ENCODE results near the gene BBS4. TPM values are rescaled to one million over a fixed set of nuclear protein-coding genes. Genes with fewer than 3 reads are reported as not detected.

BBS4 gene
- total RNA-seq, 1 experiment from 2014 or later: 10.8 TPM

- Histone ChIP-seq H3K27ac (no peak overlapping the region), H4K20me1 (ENCODE audit: insufficient read depth) (no peaks in the 10 kb centered on the region), H3K9me2 (ENCODE audit: insufficient read depth) (no peaks in the 10 kb centered on the region), H3K9me3 (ENCODE audit: insufficient read depth, low read depth) (peaks cover 17% of the 10 kb centered on the region; the same call in 1 of the 2 replicates), H2AFZ (no peak overlapping the region), H3K36me3 (ENCODE audit: low read depth) (peaks cover 39% of the 10 kb centered on the region), H3K4me1 (replicated peaks; ENCODE audit: insufficient read depth) (no peaks in the 10 kb centered on the region), H3K4me3 (no peak overlapping the region), H3K79me2 (ENCODE audit: low read depth) (no peaks in the 10 kb centered on the region; the same call in 1 of the 2 replicates), H3K27me3 (ENCODE audit: insufficient read depth, low read depth) (no peaks in the 10 kb centered on the region), H3F3A (ENCODE audit: insufficient read depth, low read depth) (no peaks in the 10 kb centered on the region), H3K4me2 (no peak overlapping the region)
- no TSS peak for BruUV-seq (replicated peaks)
- POLR2A ChIA-PET (ENCODE audit: unreplicated experiment): interaction anchor here (0.5 kb wide), 1 partner anchor 19 kb away, joined by 3 read pairs; no protein-coding TSS in a partner anchor
- TF ChIP-seq CTCF (conservative IDR thresholded peaks at IDR 0.05) (no peak), EZH2 (IDR thresholded peaks at IDR 0.05; ENCODE audit: low read depth) (no peak)
- intact Hi-C loops (cut with micrococcal nuclease; ENCODE audit: unreplicated experiment): no loop called here
- DNase-seq: no peak
- CTCF ChIA-PET: no interaction called here
Measured at GRCh38 chr15:72766025-72766424, 80.0 kb downstream of the BBS4 start.

DNA sequence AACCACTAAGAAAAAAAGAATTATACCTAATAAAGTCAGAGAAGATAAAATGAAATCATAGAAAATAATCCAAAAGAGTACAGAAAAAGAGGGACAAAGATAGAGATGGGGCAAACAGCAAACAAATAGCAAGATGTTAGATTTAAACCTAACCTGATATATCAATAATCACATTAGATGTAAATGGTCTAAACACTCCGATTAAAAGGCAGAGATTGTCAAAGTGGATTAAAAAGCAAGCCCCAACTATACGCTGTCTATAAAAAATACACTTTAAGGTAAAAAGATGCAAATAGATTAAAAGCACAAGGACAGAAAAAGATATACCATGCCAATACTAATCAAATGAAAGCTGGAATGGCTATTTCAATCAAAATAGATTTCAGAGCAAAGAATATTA lies 80.8 kb downstream of the BBS4 start:
- H3F3A ChIP-seq (ENCODE audit: insufficient read depth, low read depth): no peaks in the 10 kb centered on the region
- H3K79me2 ChIP-seq (ENCODE audit: low read depth): no peaks in the 10 kb centered on the region; the same call in 1 of the 2 replicates
- H3K27ac ChIP-seq: no peak overlapping the region
- ChIA-PET CTCF (no interaction called here), POLR2A (ENCODE audit: unreplicated experiment) (no interaction called here)
- no TSS peak for BruUV-seq (replicated peaks)
- intact Hi-C loops (cut with micrococcal nuclease; ENCODE audit: unreplicated experiment): no loop called here
- no peak for DNase-seq
- H2AFZ ChIP-seq: no peak overlapping the region
- H3K36me3 ChIP-seq (ENCODE audit: low read depth): peaks cover 39% of the 10 kb centered on the region
- no peak overlapping the region for H3K4me3 ChIP-seq
- no peaks in the 10 kb centered on the region for H3K4me1 ChIP-seq (replicated peaks; ENCODE audit: insufficient read depth)
- no peaks in the 10 kb centered on the region for H4K20me1 ChIP-seq (ENCODE audit: insufficient read depth)
- H3K9me2 ChIP-seq (ENCODE audit: insufficient read depth): no peaks in the 10 kb centered on the region
- TF ChIP-seq CTCF (conservative IDR thresholded peaks at IDR 0.05) (no peak), EZH2 (IDR thresholded peaks at IDR 0.05; ENCODE audit: low read depth) (no peak)
- peaks cover 17% of the 10 kb centered on the region; the same call in 1 of the 2 replicates for H3K9me3 ChIP-seq (ENCODE audit: insufficient read depth, low read depth)
- H3K4me2 ChIP-seq: no peak overlapping the region
- no peaks in the 10 kb centered on the region for H3K27me3 ChIP-seq (ENCODE audit: insufficient read depth, low read depth)

DNA sequence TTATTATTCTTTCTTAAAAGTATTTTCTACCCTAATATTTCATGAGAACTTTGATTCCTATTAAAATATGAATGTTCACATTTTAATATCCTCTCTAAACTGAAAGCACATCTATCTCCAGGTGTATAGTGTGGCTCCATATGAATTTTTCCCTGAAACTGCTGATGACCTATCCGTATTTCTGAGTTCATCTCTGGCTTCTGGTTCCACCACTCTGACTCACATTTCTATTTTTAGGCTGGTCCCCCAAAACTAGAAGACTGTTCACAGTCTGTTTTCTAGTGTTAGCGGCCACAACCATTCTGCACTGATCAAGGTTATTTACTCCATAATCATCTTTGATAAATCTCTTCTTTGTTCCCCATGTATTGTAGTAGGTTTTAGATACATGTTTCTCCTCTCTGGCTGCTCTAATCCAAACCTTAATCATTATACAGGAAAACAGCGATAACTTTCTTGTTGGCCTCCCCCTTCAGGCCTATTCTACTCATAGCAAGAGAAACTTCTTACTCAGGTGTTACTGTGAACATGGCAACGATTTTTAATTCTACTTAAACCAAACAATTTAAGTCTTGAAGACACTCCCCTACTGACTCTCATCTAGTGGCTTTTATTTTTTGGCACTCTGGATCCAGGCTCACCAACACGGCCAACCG lies 84.8 kb downstream of the BBS4 start:
- no TSS peak for BruUV-seq (replicated peaks)
- POLR2A ChIA-PET (ENCODE audit: unreplicated experiment): interaction anchor here (0.8 kb wide), 1 partner anchor 76 kb away, joined by 4 read pairs; no protein-coding TSS in a partner anchor

More for the DNA sequence above, 84.8 kb downstream of the BBS4 start:
- H3K9me2 ChIP-seq (ENCODE audit: insufficient read depth): no peaks in the 10 kb centered on the region
- no peak overlapping the region for H3K27ac ChIP-seq
- intact Hi-C loops (cut with micrococcal nuclease; ENCODE audit: unreplicated experiment): no loop called here
- H3K4me2 ChIP-seq: no peak overlapping the region
- no peak overlapping the region for H2AFZ ChIP-seq
- no peaks in the 10 kb centered on the region for H3K4me1 ChIP-seq (replicated peaks; ENCODE audit: insufficient read depth)
- no peak overlapping the region for H3K4me3 ChIP-seq
- peaks cover 48% of the 10 kb centered on the region for H3K36me3 ChIP-seq (ENCODE audit: low read depth)
- no peak for TF ChIP-seq EZH2 (IDR thresholded peaks at IDR 0.05; ENCODE audit: low read depth)
- peak; percentile 16; the same call in 1 of the 2 replicates for TF ChIP-seq CTCF (conservative IDR thresholded peaks at IDR 0.05)
- no peaks in the 10 kb centered on the region for H3F3A ChIP-seq (ENCODE audit: insufficient read depth, low read depth)
- no peak for DNase-seq
- no peaks in the 10 kb centered on the region; the same call in 1 of the 2 replicates for H3K79me2 ChIP-seq (ENCODE audit: low read depth)
- no peaks in the 10 kb centered on the region for H3K27me3 ChIP-seq (ENCODE audit: insufficient read depth, low read depth)
- peaks cover 17% of the 10 kb centered on the region; the same call in 1 of the 2 replicates for H3K9me3 ChIP-seq (ENCODE audit: insufficient read depth, low read depth)
- CTCF ChIA-PET: no interaction called here
- H4K20me1 ChIP-seq (ENCODE audit: insufficient read depth): 0 out of 2 replicates have a peak, but pooled peaks cover 10% of the 10 kb centered on the region

Data from PC-9 (cell line).